Neural cell (in vitro differentiated cells): Measurements from ENCODE around the gene KMT2E. TPM values are rescaled to one million over a fixed set of nuclear protein-coding genes. Genes with fewer than 3 reads are reported as not detected.
A peak's percentile ranks its signal among the peaks of the same experiment; 100 is the strongest.

Experiments
- H2AFZ ChIP-seq: fragments of 200-600, 300-800 bp; sonication (generic), shearing (Covaris generic); 2 replicates; pipeline ENCODE4 v1.6.0; 2014; ENCODE audit warnings: low read depth, mild to moderate bottlenecking, antibody characterized with exemption, low read length, moderate library complexity
- H3F3A ChIP-seq: fragments of 200-600 bp; shearing (Covaris generic); 2 replicates; pipeline ENCODE4 v1.6.1; 2016; ENCODE audit warnings: mild to moderate bottlenecking, moderate library complexity, mixed read lengths, antibody characterized with exemption, low read length; ENCODE audit not compliant: insufficient read depth, poor library complexity, severe bottlenecking
- H3K27ac ChIP-seq: fragments of 200-600, 300-800 bp; sonication (generic), shearing (Covaris generic); 2 replicates; pipeline ENCODE4 v1.5.1; 2014; ENCODE audit warnings: mild to moderate bottlenecking, low read length, moderate library complexity
- H3K27me3 ChIP-seq: fragments of 300-800, 200-600 bp; sonication (generic), shearing (Covaris generic); 2 replicates; pipeline ENCODE4 v1.6.0; 2014; ENCODE audit warnings: mild to moderate bottlenecking, low read depth, low read length, moderate library complexity; ENCODE audit not compliant: insufficient read depth
- H3K36me3 ChIP-seq: fragments of 300-800, 200-600 bp; sonication (generic), shearing (Covaris generic); 2 replicates; pipeline ENCODE4 v1.5.1; 2014; ENCODE audit warnings: mild to moderate bottlenecking, antibody characterized with exemption, low read length, moderate library complexity; ENCODE audit not compliant: insufficient read depth
- H3K4me2 ChIP-seq: fragments of 300-800, 200-600 bp; sonication (generic), shearing (Covaris generic); 2 replicates; pipeline ENCODE4 v1.6.0; 2014; ENCODE audit warnings: mild to moderate bottlenecking, low read length
- H3K4me3 ChIP-seq: fragments of 300-800, 200-600 bp; sonication (generic), shearing (Covaris generic); 2 replicates; pipeline ENCODE4 v1.5.1; 2014; ENCODE audit warnings: mild to moderate bottlenecking, low read length, moderate library complexity
- H3K79me2 ChIP-seq: fragments of 200-600 bp; shearing (Covaris generic); replicated peaks from 2 replicates; pipeline ENCODE4 v1.6.0; 2014; ENCODE audit warnings: mild to moderate bottlenecking, low read length, moderate library complexity; ENCODE audit not compliant: insufficient read depth
- H3K9ac ChIP-seq: fragments of 300-800, 200-600 bp; sonication (generic), shearing (Covaris generic); 2 replicates; pipeline ENCODE4 v1.6.1; 2016; ENCODE audit warnings: mild to moderate bottlenecking, low read length, mixed read lengths
- H3K9me2 ChIP-seq: fragments of 200-600 bp; shearing (Covaris generic); 2 replicates; pipeline ENCODE4 v1.6.1; 2016; ENCODE audit warnings: mild to moderate bottlenecking, low read length, mixed read lengths; ENCODE audit not compliant: insufficient read depth
- H3K9me3 ChIP-seq: fragments of 200-600, 300-800 bp; sonication (generic), shearing (Covaris generic); 2 replicates; pipeline ENCODE4 v1.6.1; 2016; ENCODE audit warnings: mild to moderate bottlenecking, mixed run types, low read length, moderate library complexity, mixed read lengths
- H4K20me1 ChIP-seq: fragments of 200-600 bp; shearing (Covaris generic); 2 replicates; pipeline ENCODE4 v1.6.1; 2016; ENCODE audit warnings: mild to moderate bottlenecking, mixed run types; ENCODE audit not compliant: insufficient read depth
- EZH2 ChIP-seq: fragments of 200-600, 300-800 bp; shearing (Covaris generic), sonication (generic); IDR thresholded peaks from 2 replicates; pipeline ENCODE4 v1.6.1; 2014; ENCODE audit warnings: antibody characterized with exemption, low read length, borderline replicate concordance, mild to moderate bottlenecking; ENCODE audit not compliant: insufficient read depth, poor library complexity, severe bottlenecking
- MXI1 ChIP-seq: fragments of 450-650 bp; conservative IDR thresholded peaks from 2 replicates; pipeline ENCODE4 v1.6.1; 2014; ENCODE audit warnings: antibody characterized with exemption, mild to moderate bottlenecking; ENCODE audit not compliant: poor library complexity, severe bottlenecking
- POLR2AphosphoS5 ChIP-seq: IDR thresholded peaks from 2 replicates; pipeline ENCODE4 v1.6.1; 2012
- RAD21 ChIP-seq: fragments of 450-650 bp; conservative IDR thresholded peaks from 2 replicates; pipeline ENCODE4 v1.6.1; 2014; ENCODE audit warnings: antibody characterized with exemption, mild to moderate bottlenecking, moderate library complexity
- SMC3 ChIP-seq: fragments of 450-650 bp; conservative IDR thresholded peaks from 2 replicates; pipeline ENCODE4 v1.6.1; 2014; ENCODE audit warnings: antibody characterized with exemption, mild to moderate bottlenecking, moderate library complexity; ENCODE audit not compliant: poor library complexity
- TAF1 ChIP-seq: IDR thresholded peaks from 2 replicates; pipeline ENCODE4 v1.6.1; 2012; ENCODE audit warnings: low read depth
- polyA plus RNA-seq: library from polyadenylated mRNA; depleted of rRNA; stranded (reverse); fragments of >200 nt; gene quantifications from 2 replicates; pipeline ENCODE4 v1.2.3, GENCODE V29; 2014
- TF ChIP-seq, protein P1 (sequence below): IDR thresholded peaks from 2 replicates; pipeline ENCODE4 v1.6.1; 2012; ENCODE audit warnings: borderline replicate concordance
- TF ChIP-seq, protein P2 (sequence below): fragments of 450-650 bp; IDR thresholded peaks from 2 replicates; pipeline ENCODE4 v1.5.1; 2014; ENCODE audit warnings: antibody characterized with exemption, mild to moderate bottlenecking, moderate library complexity; ENCODE audit not compliant: poor library complexity, severe bottlenecking

Gene KMT2E
- polyA plus RNA-seq, 1 donor from 2014 or later = 78.4 TPM

DNA sequence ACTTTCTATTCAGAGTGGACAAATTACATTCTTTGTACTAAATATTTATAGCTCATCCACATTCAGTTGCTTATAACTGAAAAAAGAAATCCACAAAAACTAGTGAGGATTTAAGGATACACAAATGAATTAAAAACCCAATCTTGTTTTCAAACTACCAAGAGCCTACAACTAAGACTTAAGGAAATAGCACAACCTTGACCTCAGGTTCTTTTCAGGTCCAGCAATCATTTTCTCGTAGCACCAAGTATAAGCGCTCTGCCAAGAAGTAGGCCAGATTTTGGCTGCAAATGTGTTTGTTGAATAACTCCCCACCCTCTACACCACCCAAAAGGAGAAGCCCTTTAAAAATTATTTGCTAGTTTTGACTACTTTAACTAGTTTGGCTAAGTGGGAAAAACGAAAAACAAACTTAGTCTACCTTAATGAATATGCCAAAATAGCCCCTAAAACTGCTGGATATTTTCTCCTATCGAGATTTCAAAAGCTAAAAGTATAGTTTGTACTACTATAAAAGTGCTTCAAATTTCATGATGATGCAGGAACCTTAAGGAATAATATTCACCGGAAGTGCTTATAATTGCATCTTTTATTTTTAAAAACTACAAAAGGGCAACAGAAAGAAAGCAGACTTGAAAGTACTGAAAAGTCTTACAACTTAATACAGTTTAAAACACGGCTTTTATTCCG is 2.7 kb upstream of the KMT2E start:
- H2AFZ ChIP-seq = no peak overlapping the region
- peaks cover 52% of the 10 kb centered on the region for H4K20me1 ChIP-seq
- peak overlapping the region; percentile 100 for H3K9ac ChIP-seq
- H3K9me2 ChIP-seq = no peaks in the 10 kb centered on the region
- H3K36me3 ChIP-seq = peaks cover 7% of the 10 kb centered on the region
- peak overlapping the region; percentile 100 for H3K4me2 ChIP-seq
- H3K27ac ChIP-seq = peak overlapping the region; percentile 100
- peak overlapping the region; percentile 86 for H3K4me3 ChIP-seq
- no peaks in the 10 kb centered on the region for H3F3A ChIP-seq
- H3K27me3 ChIP-seq = no peaks in the 10 kb centered on the region
- peaks cover 87% of the 10 kb centered on the region for H3K79me2 ChIP-seq
- TF ChIP-seq RAD21 = no peak
- H3K9me3 ChIP-seq = no peaks in the 10 kb centered on the region

DNA sequence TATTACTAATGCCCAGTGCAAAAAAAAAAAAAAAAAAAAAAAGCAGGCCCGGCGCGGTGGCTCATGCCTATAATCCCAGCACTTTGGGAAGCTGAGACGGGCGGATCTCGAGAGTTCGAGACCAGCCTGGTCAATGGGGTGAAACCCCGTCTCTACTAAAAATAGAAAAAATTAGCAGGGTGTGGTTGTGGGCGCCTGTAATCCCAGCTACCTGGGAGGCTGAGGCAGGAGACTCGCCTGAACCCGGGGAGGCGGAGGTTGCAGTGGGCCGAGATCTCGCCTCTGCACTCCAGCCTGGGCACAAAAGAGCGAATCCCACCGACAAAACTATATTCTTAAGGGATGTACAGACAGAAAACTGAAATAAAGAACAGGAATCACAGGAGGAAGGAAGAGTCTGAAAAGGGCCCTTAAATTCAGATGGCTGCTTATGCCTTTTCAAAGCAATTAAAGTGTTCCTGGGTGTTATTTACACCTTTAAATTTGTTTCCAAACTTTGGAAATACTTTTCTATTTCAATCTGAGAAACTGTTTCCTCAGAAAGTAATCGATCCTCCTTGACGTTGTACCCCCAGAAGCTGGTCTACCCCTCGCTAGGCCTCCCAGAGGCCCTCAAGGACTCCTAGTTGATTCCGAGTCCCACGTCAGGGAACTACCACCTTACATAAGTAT is 2.0 kb upstream of the KMT2E start:
- Histone ChIP-seq H3K9me2 (no peaks in the 10 kb centered on the region), H3K27me3 (no peaks in the 10 kb centered on the region), H3K4me3 (peak overlapping the region; percentile 86), H3K9ac (peak overlapping the region; percentile 100), H3K9me3 (no peaks in the 10 kb centered on the region), H3F3A (no peaks in the 10 kb centered on the region), H3K27ac (peak overlapping the region; percentile 100), H3K4me2 (peak overlapping the region; percentile 100), H3K36me3 (peaks cover 6% of the 10 kb centered on the region), H2AFZ (peak overlapping the region; percentile 61), H3K79me2 (peaks cover 87% of the 10 kb centered on the region), H4K20me1 (peaks cover 46% of the 10 kb centered on the region)
- TF ChIP-seq, protein P1, sequence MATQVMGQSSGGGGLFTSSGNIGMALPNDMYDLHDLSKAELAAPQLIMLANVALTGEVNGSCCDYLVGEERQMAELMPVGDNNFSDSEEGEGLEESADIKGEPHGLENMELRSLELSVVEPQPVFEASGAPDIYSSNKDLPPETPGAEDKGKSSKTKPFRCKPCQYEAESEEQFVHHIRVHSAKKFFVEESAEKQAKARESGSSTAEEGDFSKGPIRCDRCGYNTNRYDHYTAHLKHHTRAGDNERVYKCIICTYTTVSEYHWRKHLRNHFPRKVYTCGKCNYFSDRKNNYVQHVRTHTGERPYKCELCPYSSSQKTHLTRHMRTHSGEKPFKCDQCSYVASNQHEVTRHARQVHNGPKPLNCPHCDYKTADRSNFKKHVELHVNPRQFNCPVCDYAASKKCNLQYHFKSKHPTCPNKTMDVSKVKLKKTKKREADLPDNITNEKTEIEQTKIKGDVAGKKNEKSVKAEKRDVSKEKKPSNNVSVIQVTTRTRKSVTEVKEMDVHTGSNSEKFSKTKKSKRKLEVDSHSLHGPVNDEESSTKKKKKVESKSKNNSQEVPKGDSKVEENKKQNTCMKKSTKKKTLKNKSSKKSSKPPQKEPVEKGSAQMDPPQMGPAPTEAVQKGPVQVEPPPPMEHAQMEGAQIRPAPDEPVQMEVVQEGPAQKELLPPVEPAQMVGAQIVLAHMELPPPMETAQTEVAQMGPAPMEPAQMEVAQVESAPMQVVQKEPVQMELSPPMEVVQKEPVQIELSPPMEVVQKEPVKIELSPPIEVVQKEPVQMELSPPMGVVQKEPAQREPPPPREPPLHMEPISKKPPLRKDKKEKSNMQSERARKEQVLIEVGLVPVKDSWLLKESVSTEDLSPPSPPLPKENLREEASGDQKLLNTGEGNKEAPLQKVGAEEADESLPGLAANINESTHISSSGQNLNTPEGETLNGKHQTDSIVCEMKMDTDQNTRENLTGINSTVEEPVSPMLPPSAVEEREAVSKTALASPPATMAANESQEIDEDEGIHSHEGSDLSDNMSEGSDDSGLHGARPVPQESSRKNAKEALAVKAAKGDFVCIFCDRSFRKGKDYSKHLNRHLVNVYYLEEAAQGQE = no peak
- TF ChIP-seq, protein P2, sequence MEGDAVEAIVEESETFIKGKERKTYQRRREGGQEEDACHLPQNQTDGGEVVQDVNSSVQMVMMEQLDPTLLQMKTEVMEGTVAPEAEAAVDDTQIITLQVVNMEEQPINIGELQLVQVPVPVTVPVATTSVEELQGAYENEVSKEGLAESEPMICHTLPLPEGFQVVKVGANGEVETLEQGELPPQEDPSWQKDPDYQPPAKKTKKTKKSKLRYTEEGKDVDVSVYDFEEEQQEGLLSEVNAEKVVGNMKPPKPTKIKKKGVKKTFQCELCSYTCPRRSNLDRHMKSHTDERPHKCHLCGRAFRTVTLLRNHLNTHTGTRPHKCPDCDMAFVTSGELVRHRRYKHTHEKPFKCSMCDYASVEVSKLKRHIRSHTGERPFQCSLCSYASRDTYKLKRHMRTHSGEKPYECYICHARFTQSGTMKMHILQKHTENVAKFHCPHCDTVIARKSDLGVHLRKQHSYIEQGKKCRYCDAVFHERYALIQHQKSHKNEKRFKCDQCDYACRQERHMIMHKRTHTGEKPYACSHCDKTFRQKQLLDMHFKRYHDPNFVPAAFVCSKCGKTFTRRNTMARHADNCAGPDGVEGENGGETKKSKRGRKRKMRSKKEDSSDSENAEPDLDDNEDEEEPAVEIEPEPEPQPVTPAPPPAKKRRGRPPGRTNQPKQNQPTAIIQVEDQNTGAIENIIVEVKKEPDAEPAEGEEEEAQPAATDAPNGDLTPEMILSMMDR = no peak
- TF ChIP-seq SMC3 (no peak), TAF1 (no peak)

DNA sequence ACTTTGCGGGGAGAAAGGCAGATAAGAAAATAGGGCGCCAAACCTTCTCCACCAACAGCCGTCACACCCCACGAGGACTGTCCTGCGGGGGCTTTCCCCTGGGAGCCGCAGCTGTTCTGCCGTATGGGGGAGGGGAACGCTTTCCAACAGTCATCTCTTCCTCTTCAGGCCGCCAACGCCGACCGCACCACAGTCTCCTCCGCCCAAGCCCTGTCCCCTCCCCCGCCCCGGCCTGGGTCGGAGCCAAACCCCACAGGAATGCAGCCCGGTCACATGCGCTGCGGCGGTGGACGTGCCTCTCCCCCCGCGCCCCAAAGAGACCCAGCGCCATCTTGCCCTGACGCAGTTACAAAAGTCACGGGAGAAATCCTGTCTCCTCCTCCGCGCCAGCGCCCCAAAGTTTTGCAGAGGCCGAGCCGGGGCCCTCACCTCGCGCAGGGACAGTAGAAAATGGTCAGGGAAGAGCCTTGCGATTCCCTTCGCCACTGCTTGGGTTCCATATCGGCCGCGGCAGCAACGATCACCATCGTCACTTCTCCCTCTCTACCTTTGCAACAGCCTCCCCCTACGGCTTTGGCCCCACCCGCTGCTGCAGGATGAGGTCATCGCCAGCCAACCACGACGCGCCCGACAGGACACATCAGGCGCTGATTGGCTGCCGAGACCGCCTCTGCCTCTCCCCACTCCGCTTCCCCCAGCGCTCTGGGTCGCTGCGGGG is 1.3 kb upstream of the KMT2E start:
- Histone ChIP-seq H4K20me1 (peaks cover 46% of the 10 kb centered on the region), H3K4me2 (peak overlapping the region; percentile 100), H3F3A (no peaks in the 10 kb centered on the region), H3K4me3 (peak overlapping the region; percentile 86), H3K27me3 (no peaks in the 10 kb centered on the region), H3K79me2 (peaks cover 87% of the 10 kb centered on the region), H3K27ac (peak overlapping the region; percentile 100), H3K9me2 (no peaks in the 10 kb centered on the region), H3K9ac (peak overlapping the region; percentile 100), H2AFZ (peak overlapping the region; percentile 61), H3K9me3 (no peaks in the 10 kb centered on the region), H3K36me3 (peaks cover 6% of the 10 kb centered on the region)
- peak; percentile 64 for TF ChIP-seq MXI1
- no peak for TF ChIP-seq TAF1
- no peak for TF ChIP-seq EZH2
- TF ChIP-seq POLR2AphosphoS5 = peak; percentile 93
- TF ChIP-seq, protein P1 = peak; percentile 48
- no peak for TF ChIP-seq RAD21
- TF ChIP-seq, protein P2 = no peak
